Measurements from ENCODE around the gene PTPRN2.

- TF ChIP-seq ELF4 (IDR thresholded peaks at IDR 0.05) (no peak), ARNT (IDR thresholded peaks at IDR 0.05) (no peak)
Observed at GRCh38 chr7:158138329-158138597, 449.4 kb downstream of the PTPRN2 start.
